Endodermal cell (in vitro differentiated cells): Measurements from ENCODE around the gene ATAD3B. TPM values are rescaled to one million over a fixed set of nuclear protein-coding genes. Genes with fewer than 3 reads are reported as not detected.

Experiments used
- DNase-seq: peaks from one replicate; pipeline ENCODE4 v3.0.0-alpha.2; 2017
- H3K27ac ChIP-seq: 2 replicates; pipeline ENCODE4 v1.5.1; 2013; ENCODE audit warnings: mild to moderate bottlenecking, low read depth, low read length, moderate library complexity
- H3K27me3 ChIP-seq: 2 replicates; pipeline ENCODE4 v1.6.1; 2013; ENCODE audit warnings: mild to moderate bottlenecking, low read length, moderate library complexity; ENCODE audit not compliant: insufficient read depth, control insufficient read depth, poor library complexity, severe bottlenecking
- H3K36me3 ChIP-seq: 2 replicates; pipeline ENCODE4 v1.7.0; 2013; ENCODE audit warnings: mild to moderate bottlenecking, low read length, moderate library complexity; ENCODE audit not compliant: control insufficient read depth, insufficient read depth
- H3K4me1 ChIP-seq: one replicate; pipeline ENCODE4 v1.7.0; 2013; ENCODE audit warnings: low read length; ENCODE audit not compliant: control insufficient read depth, insufficient read depth
- H3K4me3 ChIP-seq: 2 replicates; pipeline ENCODE4 v1.5.1; 2013; ENCODE audit warnings: mild to moderate bottlenecking, low read length, moderate library complexity
- H3K9ac ChIP-seq: 2 replicates; pipeline ENCODE4 v1.6.1; 2013; ENCODE audit warnings: mild to moderate bottlenecking, low read length, moderate library complexity; ENCODE audit not compliant: poor library complexity, severe bottlenecking; ENCODE audit errors: extremely low read depth
- H3K9me3 ChIP-seq: 2 replicates; pipeline ENCODE4 v1.6.1; 2013; ENCODE audit warnings: mild to moderate bottlenecking, low read length, moderate library complexity; ENCODE audit not compliant: control insufficient read depth
- H3K27ac Mint-ChIP-seq: 2 replicates; pipeline ENCODE4 v1.8.0; 2020; ENCODE audit warnings: mixed read lengths
- H3K27me3 Mint-ChIP-seq: 2 replicates; pipeline ENCODE4 v1.8.0; 2021; ENCODE audit warnings: mild to moderate bottlenecking, mixed read lengths; ENCODE audit not compliant: insufficient read depth
- H3K36me3 Mint-ChIP-seq: 2 replicates; pipeline ENCODE4 v1.8.0; 2020; ENCODE audit warnings: low read depth, mixed read lengths
- H3K4me1 Mint-ChIP-seq: 2 replicates; pipeline ENCODE4 v1.8.0; 2020; ENCODE audit warnings: mixed read lengths
- H3K4me3 Mint-ChIP-seq: 2 replicates; pipeline ENCODE4 v1.8.0; 2020; ENCODE audit warnings: mild to moderate bottlenecking, moderate library complexity, mixed read lengths
- H3K9me3 Mint-ChIP-seq: 2 replicates; pipeline ENCODE4 v1.8.0; 2020; ENCODE audit warnings: mild to moderate bottlenecking, mixed read lengths
- CTCF ChIP-seq: fragments of 200-600 bp; sonication (generic); conservative IDR thresholded peaks from 2 replicates; pipeline ENCODE4 v1.5.0; 2021; ENCODE audit warnings: antibody characterized with exemption, mild to moderate bottlenecking
- WGBS, 2 experiments: methylation state at CpG; one replicate each; pipeline versions ENCODE4 v1.1.5 to v1.1.7; 2013; ENCODE audit warnings: missing lambda C conversion rate in 2 of 2, mixed read lengths in 1 of 2; ENCODE audit not compliant: insufficient coverage in 1 of 2, insufficient read length in 1 of 2; 5-methylcytosine and 5-hydroxymethylcytosine counted together
- total RNA-seq, 2 donors: library from RNA; stranded (reverse); fragmentation: NEBNext Ultra II Directional in 1 of 2; extraction: Animal tissue kit (Norgen Biotek cat#: 25700) in 1 of 2; gene quantifications; 2 replicates in 1 of 2; 3 replicates in 1 of 2; pipeline ENCODE4 v1.2.1, GENCODE V29; 2021

Gene ATAD3B
- total RNA-seq, 2 donors from 2014 or later = 41.8 to 47.4 TPM

- no peak for TF ChIP-seq CTCF
- Histone ChIP-seq H3K36me3 (peaks cover 58% of the 10 kb centered on the region), H3K9me3 (peaks cover 13% of the 10 kb centered on the region), H3K27me3 (no peaks in the 10 kb centered on the region), H3K4me1 (no peaks in the 10 kb centered on the region), H3K27ac (no peak overlapping the region), H3K9ac (no peak overlapping the region), H3K4me3 (no peak overlapping the region)
- peaks cover 57% of the 10 kb centered on the region for H3K36me3 Mint-ChIP-seq
- H3K4me1 Mint-ChIP-seq = no peaks in the 10 kb centered on the region
- H3K27me3 Mint-ChIP-seq = no peaks in the 10 kb centered on the region
- no peak overlapping the region for H3K4me3 Mint-ChIP-seq
- WGBS, 2 experiments = 96 to 97% methylated on average over 15 to 16 of the region's 16 CpGs
- H3K27ac Mint-ChIP-seq = no peak overlapping the region
- H3K9me3 Mint-ChIP-seq = peaks cover 18% of the 10 kb centered on the region
- DNase-seq = no peak
Observed at GRCh38 chr1:1489231-1489630, 17.7 kb downstream of the ATAD3B start.

GRCh38 chr1:1489861-1490260, 18.3 kb downstream of the ATAD3B start:
- Mint-ChIP-seq H3K9me3 (peaks cover 18% of the 10 kb centered on the region), H3K36me3 (peaks cover 57% of the 10 kb centered on the region), H3K27ac (no peak overlapping the region), H3K4me3 (no peak overlapping the region), H3K27me3 (no peaks in the 10 kb centered on the region), H3K4me1 (no peaks in the 10 kb centered on the region)
- Histone ChIP-seq H3K9me3 (peaks cover 13% of the 10 kb centered on the region), H3K27me3 (no peaks in the 10 kb centered on the region), H3K9ac (no peak overlapping the region), H3K4me1 (no peaks in the 10 kb centered on the region), H3K4me3 (no peak overlapping the region), H3K36me3 (peaks cover 58% of the 10 kb centered on the region), H3K27ac (no peak overlapping the region)
- 92 to 96% methylated on average over 11 to 19 of the region's 19 CpGs for WGBS, 2 experiments
- no peak for TF ChIP-seq CTCF
- DNase-seq = no peak

GRCh38 chr1:1490633-1491230, 19.2 kb downstream of the ATAD3B start:
- TF ChIP-seq CTCF = no peak
- WGBS, 2 experiments = 96% methylated on average over 6 to 18 of the region's 25 CpGs
- peaks cover 13% of the 10 kb centered on the region for H3K9me3 ChIP-seq
- peaks cover 18% of the 10 kb centered on the region for H3K9me3 Mint-ChIP-seq
- peaks cover 58% of the 10 kb centered on the region for H3K36me3 ChIP-seq
- no peak overlapping the region for H3K9ac ChIP-seq
- H3K27me3 ChIP-seq = no peaks in the 10 kb centered on the region
- H3K4me1 Mint-ChIP-seq = no peaks in the 10 kb centered on the region
- no peak overlapping the region for H3K27ac ChIP-seq
- H3K36me3 Mint-ChIP-seq = peaks cover 57% of the 10 kb centered on the region
- H3K27me3 Mint-ChIP-seq = no peaks in the 10 kb centered on the region
- H3K27ac Mint-ChIP-seq = no peak overlapping the region
- no peaks in the 10 kb centered on the region for H3K4me1 ChIP-seq
- H3K4me3 Mint-ChIP-seq = no peak overlapping the region
- no peak overlapping the region for H3K4me3 ChIP-seq
- no peak for DNase-seq
